HepG2 (cell line): ENCODE measurements around the gene AVPR2. TPM values are rescaled to one million over a fixed set of nuclear protein-coding genes. Genes with fewer than 3 reads are reported as not detected.
A peak's percentile ranks its signal among the peaks of the same experiment; 100 is the strongest.

ENCODE experiments used
- CBX2 ChIP-seq, 2 experiments: fragments of 200-600 bp in 1 of 2; sonication (generic); formaldehyde crosslinking in 1 of 2; IDR thresholded peaks; 2 replicates each; pipeline versions ENCODE4 v1.7.0 to v1.8.1; 2018 to 2022; ENCODE audit warnings: low read depth in 2 of 2, low read length in 1 of 2, mild to moderate bottlenecking in 1 of 2, missing genetic modification reagents in 1 of 2
- FIP1L1 ChIP-seq: fragments of 200-400 bp; formaldehyde crosslinking; IDR thresholded peaks from 2 replicates; pipeline ENCODE4 v1.6.1; 2018; ENCODE audit warnings: low read depth, mild to moderate bottlenecking, low read length, moderate library complexity, borderline replicate concordance; ENCODE audit not compliant: insufficient read depth
- LBX2 ChIP-seq: sonication (generic); formaldehyde crosslinking; IDR thresholded peaks from 2 replicates; pipeline ENCODE4 v1.5.0; 2020; ENCODE audit warnings: missing genetic modification reagents, mild to moderate bottlenecking, borderline replicate concordance
- ONECUT2 ChIP-seq: sonication (generic); formaldehyde crosslinking; IDR thresholded peaks from 2 replicates; pipeline ENCODE4 v1.4.0; 2020; ENCODE audit warnings: missing genetic modification reagents
- RFX3 ChIP-seq: IDR thresholded peaks from 2 replicates; pipeline ENCODE4 v1.6.1; 2016; ENCODE audit warnings: missing biosample characterization, missing genetic modification reagents
- SP140L ChIP-seq: sonication (generic); formaldehyde crosslinking; IDR thresholded peaks from 2 replicates; pipeline ENCODE4 v1.4.0; 2020; ENCODE audit warnings: missing genetic modification reagents, borderline replicate concordance
- SRY ChIP-seq: sonication (generic); formaldehyde crosslinking; IDR thresholded peaks from 2 replicates; pipeline ENCODE4 v1.8.0; 2022; ENCODE audit warnings: mild to moderate bottlenecking, missing genetic modification reagents
- ZBTB8A ChIP-seq: sonication (generic); formaldehyde crosslinking; IDR thresholded peaks from 2 replicates; pipeline ENCODE4 v1.4.0; 2020; ENCODE audit warnings: mild to moderate bottlenecking, low read depth, missing genetic modification reagents, borderline replicate concordance
- ZHX1 ChIP-seq: sonication (generic); formaldehyde crosslinking; IDR thresholded peaks from 2 replicates; pipeline ENCODE4 v1.8.1; 2022; ENCODE audit warnings: low read depth, mild to moderate bottlenecking, missing genetic modification reagents
- ZNF431 ChIP-seq: sonication (generic); formaldehyde crosslinking; IDR thresholded peaks from 2 replicates; pipeline ENCODE4 v1.9.0; 2022; ENCODE audit warnings: missing genetic modification reagents, low read depth, mild to moderate bottlenecking, borderline replicate concordance
- ZNF652 ChIP-seq: IDR thresholded peaks from 2 replicates; pipeline ENCODE4 v1.6.1; 2016; ENCODE audit warnings: low read depth, borderline replicate concordance
- polyA plus RNA-seq, 8 experiments: library from polyadenylated mRNA; depleted of rRNA in 3 of 8; stranded (reverse) in 7 of 8; unstranded in 1 of 8; fragments of >200 nt; fragmentation: Illumina TruSeq in 4 of 8; extraction: Trizol in 4 of 8; gene quantifications; 2 replicates each; pipeline versions ENCODE4 v1.2.1 to v1.2.3, GENCODE V29; 2011 to 2016; ENCODE audit warnings: low read depth in 4 of 8, missing spikeins in 1 of 8, mixed read lengths in 1 of 8; ENCODE audit not compliant: insufficient read depth in 1 of 8
- total RNA-seq, 5 experiments: library from RNA; depleted of rRNA; stranded (reverse); fragments of >200 nt; fragmentation: Illumina TruSeq; extraction: Trizol; gene quantifications; 2 replicates each; pipeline ENCODE4 v1.2.3, GENCODE V29; 2016; ENCODE audit warnings: low read depth in 1 of 5
- TF ChIP-seq, protein P1 (sequence below): sonication (generic); formaldehyde crosslinking; IDR thresholded peaks from 2 replicates; pipeline ENCODE4 v1.4.0; 2020; ENCODE audit warnings: mild to moderate bottlenecking, missing genetic modification reagents, borderline replicate concordance
- TF ChIP-seq, protein P2 (sequence below): sonication (generic); formaldehyde crosslinking; IDR thresholded peaks from 2 replicates; pipeline ENCODE4 v1.4.0; 2020; ENCODE audit warnings: mild to moderate bottlenecking, low read depth, missing genetic modification reagents
- TF ChIP-seq, protein P3 (sequence below): sonication (generic); formaldehyde crosslinking; IDR thresholded peaks from 2 replicates; pipeline ENCODE4 v1.5.0; 2020; ENCODE audit warnings: mild to moderate bottlenecking, missing genetic modification reagents

The AVPR2 gene
- total and polyA plus RNA-seq, 2 of the 13 experiments (the other 11 are each of a cell fraction or from before 2014, with no cell fraction given), result not detected

- TF ChIP-seq ONECUT2 (CRISPR knock-in tag) (peak; percentile 93), CBX2 (IDR thresholded peaks at IDR 0.05; ENCODE audit: low read depth, low read length) (no peak), CBX2 (CRISPR knock-in tag; IDR thresholded peaks at IDR 0.05; ENCODE audit: low read depth) (peak; percentile 88; the same call in 1 of the 2 replicates), FIP1L1 (no peak), SP140L (peak; percentile 100), LBX2 (CRISPR knock-in tag) (peak; percentile 100), ZBTB8A (CRISPR knock-in tag) (peak; percentile 93; the same call in 1 of the 2 replicates), ZHX1 (peak; percentile 98), SRY (CRISPR knock-in tag) (peak; percentile 100), ZNF652 (peak; percentile 66), ZNF431 (CRISPR knock-in tag) (peak; percentile 100), RFX3 (peak; percentile 75)
- TF ChIP-seq, protein P1, sequence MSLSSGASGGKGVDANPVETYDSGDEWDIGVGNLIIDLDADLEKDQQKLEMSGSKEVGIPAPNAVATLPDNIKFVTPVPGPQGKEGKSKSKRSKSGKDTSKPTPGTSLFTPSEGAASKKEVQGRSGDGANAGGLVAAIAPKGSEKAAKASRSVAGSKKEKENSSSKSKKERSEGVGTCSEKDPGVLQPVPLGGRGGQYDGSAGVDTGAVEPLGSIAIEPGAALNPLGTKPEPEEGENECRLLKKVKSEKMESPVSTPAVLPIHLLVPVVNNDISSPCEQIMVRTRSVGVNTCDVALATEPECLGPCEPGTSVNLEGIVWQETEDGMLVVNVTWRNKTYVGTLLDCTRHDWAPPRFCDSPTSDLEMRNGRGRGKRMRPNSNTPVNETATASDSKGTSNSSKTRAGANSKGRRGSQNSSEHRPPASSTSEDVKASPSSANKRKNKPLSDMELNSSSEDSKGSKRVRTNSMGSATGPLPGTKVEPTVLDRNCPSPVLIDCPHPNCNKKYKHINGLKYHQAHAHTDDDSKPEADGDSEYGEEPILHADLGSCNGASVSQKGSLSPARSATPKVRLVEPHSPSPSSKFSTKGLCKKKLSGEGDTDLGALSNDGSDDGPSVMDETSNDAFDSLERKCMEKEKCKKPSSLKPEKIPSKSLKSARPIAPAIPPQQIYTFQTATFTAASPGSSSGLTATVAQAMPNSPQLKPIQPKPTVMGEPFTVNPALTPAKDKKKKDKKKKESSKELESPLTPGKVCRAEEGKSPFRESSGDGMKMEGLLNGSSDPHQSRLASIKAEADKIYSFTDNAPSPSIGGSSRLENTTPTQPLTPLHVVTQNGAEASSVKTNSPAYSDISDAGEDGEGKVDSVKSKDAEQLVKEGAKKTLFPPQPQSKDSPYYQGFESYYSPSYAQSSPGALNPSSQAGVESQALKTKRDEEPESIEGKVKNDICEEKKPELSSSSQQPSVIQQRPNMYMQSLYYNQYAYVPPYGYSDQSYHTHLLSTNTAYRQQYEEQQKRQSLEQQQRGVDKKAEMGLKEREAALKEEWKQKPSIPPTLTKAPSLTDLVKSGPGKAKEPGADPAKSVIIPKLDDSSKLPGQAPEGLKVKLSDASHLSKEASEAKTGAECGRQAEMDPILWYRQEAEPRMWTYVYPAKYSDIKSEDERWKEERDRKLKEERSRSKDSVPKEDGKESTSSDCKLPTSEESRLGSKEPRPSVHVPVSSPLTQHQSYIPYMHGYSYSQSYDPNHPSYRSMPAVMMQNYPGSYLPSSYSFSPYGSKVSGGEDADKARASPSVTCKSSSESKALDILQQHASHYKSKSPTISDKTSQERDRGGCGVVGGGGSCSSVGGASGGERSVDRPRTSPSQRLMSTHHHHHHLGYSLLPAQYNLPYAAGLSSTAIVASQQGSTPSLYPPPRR (CRISPR knock-in tag), result peak; percentile 88; the same call in 1 of the 2 replicates
- TF ChIP-seq, protein P2, sequence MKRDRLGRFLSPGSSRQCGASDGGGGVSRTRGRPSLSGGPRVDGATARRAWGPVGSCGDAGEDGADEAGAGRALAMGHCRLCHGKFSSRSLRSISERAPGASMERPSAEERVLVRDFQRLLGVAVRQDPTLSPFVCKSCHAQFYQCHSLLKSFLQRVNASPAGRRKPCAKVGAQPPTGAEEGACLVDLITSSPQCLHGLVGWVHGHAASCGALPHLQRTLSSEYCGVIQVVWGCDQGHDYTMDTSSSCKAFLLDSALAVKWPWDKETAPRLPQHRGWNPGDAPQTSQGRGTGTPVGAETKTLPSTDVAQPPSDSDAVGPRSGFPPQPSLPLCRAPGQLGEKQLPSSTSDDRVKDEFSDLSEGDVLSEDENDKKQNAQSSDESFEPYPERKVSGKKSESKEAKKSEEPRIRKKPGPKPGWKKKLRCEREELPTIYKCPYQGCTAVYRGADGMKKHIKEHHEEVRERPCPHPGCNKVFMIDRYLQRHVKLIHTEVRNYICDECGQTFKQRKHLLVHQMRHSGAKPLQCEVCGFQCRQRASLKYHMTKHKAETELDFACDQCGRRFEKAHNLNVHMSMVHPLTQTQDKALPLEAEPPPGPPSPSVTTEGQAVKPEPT (CRISPR knock-in tag), result peak; percentile 97
- TF ChIP-seq, protein P3, sequence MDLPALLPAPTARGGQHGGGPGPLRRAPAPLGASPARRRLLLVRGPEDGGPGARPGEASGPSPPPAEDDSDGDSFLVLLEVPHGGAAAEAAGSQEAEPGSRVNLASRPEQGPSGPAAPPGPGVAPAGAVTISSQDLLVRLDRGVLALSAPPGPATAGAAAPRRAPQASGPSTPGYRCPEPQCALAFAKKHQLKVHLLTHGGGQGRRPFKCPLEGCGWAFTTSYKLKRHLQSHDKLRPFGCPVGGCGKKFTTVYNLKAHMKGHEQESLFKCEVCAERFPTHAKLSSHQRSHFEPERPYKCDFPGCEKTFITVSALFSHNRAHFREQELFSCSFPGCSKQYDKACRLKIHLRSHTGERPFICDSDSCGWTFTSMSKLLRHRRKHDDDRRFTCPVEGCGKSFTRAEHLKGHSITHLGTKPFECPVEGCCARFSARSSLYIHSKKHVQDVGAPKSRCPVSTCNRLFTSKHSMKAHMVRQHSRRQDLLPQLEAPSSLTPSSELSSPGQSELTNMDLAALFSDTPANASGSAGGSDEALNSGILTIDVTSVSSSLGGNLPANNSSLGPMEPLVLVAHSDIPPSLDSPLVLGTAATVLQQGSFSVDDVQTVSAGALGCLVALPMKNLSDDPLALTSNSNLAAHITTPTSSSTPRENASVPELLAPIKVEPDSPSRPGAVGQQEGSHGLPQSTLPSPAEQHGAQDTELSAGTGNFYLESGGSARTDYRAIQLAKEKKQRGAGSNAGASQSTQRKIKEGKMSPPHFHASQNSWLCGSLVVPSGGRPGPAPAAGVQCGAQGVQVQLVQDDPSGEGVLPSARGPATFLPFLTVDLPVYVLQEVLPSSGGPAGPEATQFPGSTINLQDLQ (CRISPR knock-in tag), result peak; percentile 99
Observed at GRCh38 chrX:153875391-153876111, 28.9 kb upstream of the AVPR2 start (continued).
